NCI-H2107 treated with DMSO at 0.1 percent for 48 hours (cell line): ENCODE measurements around the gene BCO1.

Experiments used
- DNase-seq: peaks from one replicate; lab custom pipeline; 2025; ENCODE audit not compliant: unreplicated experiment; lab: John Stamatoyannopoulos, UW

The BCO1 gene

DNA sequence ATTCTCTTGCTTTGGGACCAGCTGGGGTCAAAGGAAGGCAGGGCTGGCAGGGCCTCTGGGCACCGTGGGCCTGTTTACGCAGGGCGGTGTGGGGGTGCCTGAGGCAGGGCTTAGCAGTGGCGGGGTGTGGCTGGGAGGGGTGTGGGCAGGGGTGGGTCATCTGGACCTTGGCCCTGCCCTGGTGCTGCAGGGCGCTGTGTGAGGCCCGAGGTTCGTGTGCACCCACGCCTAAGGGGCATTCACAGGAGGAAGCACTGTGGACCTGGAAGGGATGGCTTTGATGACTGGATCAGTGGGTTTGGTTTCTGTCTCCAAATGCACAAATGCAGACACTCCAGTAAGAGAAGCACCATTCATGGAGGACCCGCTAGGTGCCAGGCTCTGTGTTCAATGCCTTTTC lies 37.3 kb downstream of the BCO1 start:
- no peak for DNase-seq

GRCh38 chr16:81276323-81276722 lies 37.8 kb downstream of the BCO1 start:
- no peak for DNase-seq

DNA sequence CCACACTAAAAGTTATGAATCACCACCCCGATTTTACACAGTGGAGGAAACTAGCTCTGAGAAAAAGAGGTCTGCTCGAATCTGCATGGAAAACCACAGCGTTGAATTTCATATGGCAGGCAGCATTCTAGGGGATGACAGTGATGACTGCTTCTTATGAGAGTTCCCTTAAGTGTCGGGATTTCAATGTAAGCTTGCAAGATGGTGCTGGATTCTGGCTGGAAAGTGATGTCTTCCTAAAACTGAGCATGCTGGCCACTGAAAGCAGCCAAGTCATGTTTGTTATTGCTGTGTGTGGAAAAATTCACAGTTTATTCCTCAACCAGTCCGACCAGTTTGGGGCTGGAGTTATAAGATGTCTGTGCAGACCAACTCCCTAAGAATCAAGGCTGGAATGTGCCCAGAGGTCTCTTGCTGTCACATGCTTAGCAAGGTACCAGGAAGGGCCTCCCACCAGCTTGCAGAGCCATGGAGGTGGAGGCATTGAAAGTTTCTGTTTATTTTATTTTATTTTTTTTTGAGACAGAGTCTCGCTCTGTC lies 39.1 kb downstream of the BCO1 start:
- no peak for DNase-seq

- no peak for DNase-seq
Measured at GRCh38 chr16:81278526-81278925, 40.0 kb downstream of the BCO1 start.

GRCh38 chr16:81279392-81279791 lies 40.9 kb downstream of the BCO1 start:
- no peak for DNase-seq

DNA sequence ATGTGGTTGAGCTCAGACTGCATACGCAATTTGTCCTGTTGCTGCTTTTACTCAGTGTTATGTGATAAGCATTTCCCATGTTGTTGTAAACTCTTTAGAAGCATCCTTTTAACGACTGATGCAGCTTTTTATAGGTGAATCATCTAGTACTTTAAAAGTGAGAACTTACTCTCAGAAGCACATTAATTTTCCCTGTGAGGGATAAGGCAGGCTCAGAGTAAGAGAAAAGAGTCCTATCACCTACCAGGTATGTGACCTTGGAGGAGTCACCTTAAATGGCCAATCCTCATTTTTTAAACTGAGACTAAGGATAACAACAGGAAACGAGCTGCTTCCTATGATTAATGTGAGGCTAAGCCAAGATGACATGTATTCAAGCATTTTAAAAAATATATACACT lies 41.9 kb downstream of the BCO1 start:
- no peak for DNase-seq

- no peak for DNase-seq
Measured at GRCh38 chr16:81283044-81283443, 44.6 kb downstream of the BCO1 start.

- no peak for DNase-seq
Measured at GRCh38 chr16:81284995-81285600, 46.6 kb downstream of the BCO1 start.

DNA sequence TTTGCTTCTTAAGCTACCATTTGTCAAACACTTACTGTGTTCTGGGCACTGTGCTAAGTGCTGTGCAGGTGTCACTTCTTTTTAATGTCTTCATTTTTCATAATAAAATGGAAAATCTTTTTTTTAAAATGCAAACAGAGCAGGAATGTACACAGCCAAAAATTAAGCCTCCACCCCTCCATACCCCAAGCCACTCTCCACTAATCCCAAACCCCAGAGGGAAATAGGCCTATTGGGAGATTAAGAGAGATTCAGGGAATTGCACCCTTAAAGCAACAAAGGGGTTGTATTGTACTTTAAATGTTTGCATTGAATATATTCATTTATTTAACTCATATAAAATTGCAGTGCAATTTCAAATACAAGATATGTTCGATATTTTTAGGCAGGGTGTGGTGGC lies 47.7 kb downstream of the BCO1 start:
- DNase-seq = no peak

DNA sequence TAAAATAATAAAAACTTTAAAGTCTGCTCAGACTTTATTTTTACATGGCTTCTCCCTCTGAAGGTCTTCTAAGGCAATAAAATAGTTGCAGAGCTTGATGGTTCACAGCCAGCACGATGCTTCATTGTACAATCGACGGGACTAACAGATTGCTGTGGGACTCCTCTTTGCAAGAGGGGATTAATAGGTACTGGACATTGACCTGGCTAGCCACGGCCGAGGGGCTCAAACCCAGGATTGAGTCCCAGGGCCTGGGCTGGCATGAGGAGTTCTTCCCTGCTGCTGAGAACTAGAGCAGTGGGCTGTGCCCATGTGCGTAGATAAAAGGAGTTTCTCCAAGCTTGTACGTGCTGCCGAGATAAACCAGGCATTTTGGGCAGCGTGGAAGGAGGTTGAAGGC lies 52.6 kb downstream of the BCO1 start:
- no peak for DNase-seq

GRCh38 chr16:81292936-81293335 lies 54.4 kb downstream of the BCO1 start:
- DNase-seq = no peak

GRCh38 chr16:81293909-81294802 lies 55.7 kb downstream of the BCO1 start:
- no peak for DNase-seq

GRCh38 chr16:81296631-81297030 lies 58.1 kb downstream of the BCO1 start:
- no peak for DNase-seq

- no peak for DNase-seq
Measured at GRCh38 chr16:81307770-81308169, 69.3 kb downstream of the BCO1 start.

DNA sequence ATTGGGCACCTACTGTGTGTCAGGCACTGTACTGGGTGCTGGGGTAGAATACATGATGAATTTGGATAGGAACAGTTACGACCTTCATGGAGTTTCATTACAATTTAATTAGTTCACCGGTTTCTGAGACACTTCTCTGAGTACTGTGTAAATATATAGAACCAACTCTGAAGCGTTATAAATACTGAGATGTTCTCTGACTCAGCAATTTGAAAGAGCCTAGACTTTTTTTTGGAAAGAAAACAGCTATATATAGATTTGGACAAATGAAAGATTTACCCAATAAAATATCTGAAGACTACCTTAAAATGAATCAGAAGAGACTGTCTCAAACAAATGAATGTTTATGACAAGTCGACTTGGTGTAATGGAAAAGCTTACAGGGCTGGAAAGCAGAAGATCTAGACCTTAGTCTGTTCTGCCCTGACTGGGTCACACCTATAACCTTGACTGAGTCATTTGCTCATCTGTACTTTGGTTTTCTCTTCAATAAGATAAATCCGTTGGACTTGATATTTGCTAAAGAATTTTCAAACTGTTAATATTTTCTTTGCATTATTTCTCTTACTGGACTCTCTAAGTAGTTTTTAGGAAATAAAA lies 71.7 kb downstream of the BCO1 start:
- DNase-seq = no peak

- DNase-seq = no peak
Measured at GRCh38 chr16:81311762-81312161, 73.3 kb downstream of the BCO1 start.

GRCh38 chr16:81313701-81314602 lies 75.5 kb downstream of the BCO1 start:
- DNase-seq = no peak

DNA sequence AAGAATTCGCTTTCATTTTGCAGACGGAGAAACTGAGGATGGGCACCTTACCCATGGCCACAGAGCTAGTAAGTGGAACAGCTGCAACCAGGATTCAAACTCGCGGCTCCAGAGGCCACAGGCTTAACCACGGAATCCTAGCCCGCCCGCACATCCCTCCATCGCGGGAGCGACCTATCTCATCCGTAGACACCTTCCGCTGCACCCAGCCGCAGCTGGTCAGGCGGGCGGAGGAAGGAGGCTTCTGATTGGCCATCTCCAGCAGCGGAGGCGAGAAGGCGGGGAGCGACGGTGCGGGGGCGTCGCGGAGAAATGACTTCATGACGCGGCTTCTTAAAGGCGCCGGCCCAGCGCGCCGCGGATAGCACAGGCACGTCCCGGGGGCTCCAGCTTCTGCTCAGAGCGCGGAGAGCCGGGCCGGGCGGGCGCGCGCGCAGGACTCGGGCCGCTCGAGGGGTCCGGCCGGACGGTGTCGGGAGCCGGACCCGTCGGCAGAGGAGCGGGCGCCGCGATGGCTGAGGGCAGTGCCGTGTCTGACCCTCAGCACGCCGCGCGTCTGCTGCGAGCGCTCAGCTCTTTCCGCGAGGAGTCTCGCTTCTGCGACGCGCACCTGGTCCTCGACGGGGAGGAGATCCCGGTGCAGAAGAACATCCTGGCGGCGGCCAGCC lies 76.2 kb downstream of the BCO1 start, which contains the start of gene GAN:
Gene GAN (plus strand): TSS at position 360 of the 668 bp plus-strand sequence. CDS start 152 bp downstream, at position 512.
- DNase-seq = peak; percentile 85

DNA sequence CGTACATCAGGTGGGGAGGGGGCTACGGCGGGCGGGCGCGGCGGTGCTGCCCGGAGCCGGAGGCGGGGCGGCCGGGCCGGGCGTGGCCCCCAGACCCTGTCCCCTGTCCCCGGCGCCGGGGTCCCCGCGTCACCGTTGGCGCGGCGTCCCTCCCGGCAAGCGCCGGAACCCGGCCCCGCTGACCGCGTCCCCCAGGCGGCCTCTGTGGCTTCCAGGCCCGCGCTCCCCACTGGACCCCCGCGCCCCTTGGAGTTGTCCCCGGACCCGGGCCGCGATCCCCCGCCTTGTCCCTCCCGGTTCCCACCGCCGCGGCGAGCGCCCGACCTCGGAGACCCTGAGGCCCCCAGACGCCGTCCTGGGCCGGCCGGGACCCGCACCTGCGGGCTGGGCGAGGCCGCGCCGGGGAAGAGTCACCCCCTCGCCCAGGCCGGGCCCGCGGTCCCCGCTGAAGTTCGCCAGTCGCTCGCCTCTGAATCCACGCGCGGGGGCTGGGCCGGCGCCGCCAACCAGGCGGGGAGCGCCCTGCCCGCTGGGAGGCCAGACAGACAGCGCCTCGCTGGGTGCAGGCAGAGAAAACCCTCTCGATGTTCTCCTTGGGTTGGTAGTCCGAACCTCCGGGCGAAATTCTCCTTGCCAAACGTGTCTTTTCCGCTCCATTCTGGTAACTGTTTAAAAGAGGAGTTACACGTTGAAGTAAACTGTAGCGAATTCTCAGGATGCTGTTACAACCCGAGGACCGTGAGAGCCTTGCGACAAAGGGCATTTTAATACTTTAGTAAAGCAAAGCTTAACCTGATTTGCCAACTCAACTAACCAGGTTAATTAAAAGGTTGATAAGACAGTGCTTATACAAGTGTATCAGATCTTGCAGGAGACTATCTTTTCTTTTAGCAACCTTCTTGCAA lies 77.0 kb downstream of the BCO1 start:
- no peak for DNase-seq
